Fibroblast of peridontal ligament (primary cell): Measurements from ENCODE around the gene HYKK.
"Not testable (repeated sequence)": the region's sequence is repeated elsewhere in the genome, so short reads cannot be mapped to it uniquely, and the experiment has no call there.

Experiments used
- DNase-seq: peaks from one replicate; pipeline ENCODE4 v3.0.0-alpha.2; 2010; ENCODE audit errors: extremely low read depth

HYKK gene

GRCh38 chr15:78540141-78540870 is 32.9 kb downstream of the HYKK start, which contains the start of gene PSMA4:
Gene PSMA4, plus strand, starts transcription at chr15:78540444. Its CDS starts 1,484 bp downstream, at chr15:78541928.
- peak; percentile 82 for DNase-seq

- peak; percentile 45 for DNase-seq
These were observed 33.7 kb downstream of the HYKK start for GRCh38 chr15:78540871-78541743.

- no peak for DNase-seq
These were observed 34.3 kb downstream of the HYKK start for GRCh38 chr15:78541744-78542034.

- DNase-seq = no peak
These were observed 35.3 kb downstream of the HYKK start for GRCh38 chr15:78542647-78543046.

GRCh38 chr15:78550194-78550593 is 42.8 kb downstream of the HYKK start:
- no peak for DNase-seq

- DNase-seq = no peak
These were observed 43.4 kb downstream of the HYKK start for GRCh38 chr15:78550815-78551214.

- no peak for DNase-seq
These were observed 44.5 kb downstream of the HYKK start for GRCh38 chr15:78551902-78552301.

- no peak for DNase-seq
These were observed 45.2 kb downstream of the HYKK start for GRCh38 chr15:78552597-78552996.

GRCh38 chr15:78560201-78560600 is 52.8 kb downstream of the HYKK start:
- not testable (repeated sequence) for DNase-seq

- no peak for DNase-seq
These were observed 54.1 kb downstream of the HYKK start for GRCh38 chr15:78561490-78561889.

GRCh38 chr15:78563092-78563491 is 55.7 kb downstream of the HYKK start:
- no peak for DNase-seq

GRCh38 chr15:78564743-78565096 is 57.3 kb downstream of the HYKK start:
- no peak for DNase-seq

- peak; percentile 53 for DNase-seq
These were observed 57.9 kb downstream of the HYKK start, which contains the start of gene CHRNA5 for GRCh38 chr15:78565097-78565950. Gene CHRNA5, plus strand, starts transcription at chr15:78565520. Its CDS starts 200 bp downstream, at chr15:78565720.

GRCh38 chr15:78565951-78566774 is 58.8 kb downstream of the HYKK start:
- DNase-seq = peak; percentile 22

GRCh38 chr15:78567531-78567930 is 60.2 kb downstream of the HYKK start:
- DNase-seq = no peak

GRCh38 chr15:78570710-78571109 is 63.3 kb downstream of the HYKK start:
- DNase-seq = no peak

GRCh38 chr15:78571382-78571781 is 64.0 kb downstream of the HYKK start:
- DNase-seq = no peak

GRCh38 chr15:78573416-78573815 is 66.0 kb downstream of the HYKK start:
- DNase-seq = no peak

- DNase-seq = no peak
These were observed 67.6 kb downstream of the HYKK start for GRCh38 chr15:78574944-78575343.
